H4 (cell line): ENCODE data around the gene CDKN2B-AS1. TPM values are rescaled to one million over a fixed set of nuclear protein-coding genes. Genes with fewer than 3 reads are reported as not detected.

Experiments used
- DNase-seq: peaks from one replicate; pipeline ENCODE4 v3.0.0-alpha.2; 2015; ENCODE audit warnings: low spot score
- total RNA-seq: library from RNA; depleted of rRNA; stranded (reverse); fragments of >200 nt; shearing (Covaris generic); gene quantifications from 2 replicates; pipeline ENCODE4 v1.2.3, GENCODE V29; 2014

The CDKN2B-AS1 gene
- total RNA-seq, 1 experiment from 2014 or later = not detected

- DNase-seq = no peak
These were observed 123.2 kb downstream of the CDKN2B-AS1 start for GRCh38 chr9:22117511-22118384.

GRCh38 chr9:22118810-22119521 lies 124.4 kb downstream of the CDKN2B-AS1 start:
- no peak for DNase-seq

GRCh38 chr9:22119522-22120158 lies 125.0 kb downstream of the CDKN2B-AS1 start:
- DNase-seq = no peak

- DNase-seq = no peak
These were observed 125.6 kb downstream of the CDKN2B-AS1 start for GRCh38 chr9:22120159-22120549.

GRCh38 chr9:22120595-22120994 lies 126.0 kb downstream of the CDKN2B-AS1 start:
- no peak for DNase-seq

- DNase-seq = no peak
These were observed 129.8 kb downstream of the CDKN2B-AS1 start for GRCh38 chr9:22124263-22125011.

- DNase-seq = no peak
These were observed 134.5 kb downstream of the CDKN2B-AS1 start for GRCh38 chr9:22129133-22129532.

GRCh38 chr9:22129633-22130032 lies 135.0 kb downstream of the CDKN2B-AS1 start:
- no peak for DNase-seq

GRCh38 chr9:22131817-22132216 lies 137.2 kb downstream of the CDKN2B-AS1 start:
- DNase-seq = no peak

- no peak for DNase-seq
These were observed 139.8 kb downstream of the CDKN2B-AS1 start for GRCh38 chr9:22134390-22134789.

- no peak for DNase-seq
These were observed 142.0 kb downstream of the CDKN2B-AS1 start for GRCh38 chr9:22136461-22137096.

- no peak for DNase-seq
These were observed 144.5 kb downstream of the CDKN2B-AS1 start for GRCh38 chr9:22138956-22139660.

- no peak for DNase-seq
These were observed 147.3 kb downstream of the CDKN2B-AS1 start for GRCh38 chr9:22141908-22142307.

GRCh38 chr9:22142671-22143070 lies 148.1 kb downstream of the CDKN2B-AS1 start:
- DNase-seq = no peak

GRCh38 chr9:22143799-22144625 lies 149.4 kb downstream of the CDKN2B-AS1 start:
- DNase-seq = no peak

- no peak for DNase-seq
These were observed 152.0 kb downstream of the CDKN2B-AS1 start for GRCh38 chr9:22146604-22147003.

GRCh38 chr9:22147813-22148527 lies 153.4 kb downstream of the CDKN2B-AS1 start:
- DNase-seq = no peak

GRCh38 chr9:22148528-22148875 lies 153.9 kb downstream of the CDKN2B-AS1 start:
- DNase-seq = no peak
